Keratinocyte (primary cell): Measurements from ENCODE around the gene AGRN. TPM values are rescaled to one million over a fixed set of nuclear protein-coding genes. Genes with fewer than 3 reads are reported as not detected.

Experiments
- DNase-seq: peaks from one replicate; pipeline ENCODE4 v3.0.0-alpha.2; 2011; ENCODE audit warnings: low read depth, missing footprints, low spot score
- FAIRE-seq: peaks from 2 replicates; lab custom pipeline; 2011; peaks lifted over from hg19 to GRCh38; lab: Jason Lieb, UNC
- H2AFZ ChIP-seq: 2 replicates; pipeline ENCODE4 v1.6.0; 2012; ENCODE audit warnings: low read length, control low read depth, inconsistent platforms; ENCODE audit not compliant: control insufficient read depth
- H3K27ac ChIP-seq: 2 replicates; pipeline ENCODE4 v1.5.1; 2011; ENCODE audit warnings: low read length; ENCODE audit not compliant: control insufficient read depth, insufficient read depth
- H3K27me3 ChIP-seq: 3 replicates; pipeline ENCODE4 v1.6.0; 2011; ENCODE audit warnings: low read length; ENCODE audit not compliant: control insufficient read depth, insufficient read depth; ENCODE audit errors: extremely low read depth
- H3K36me3 ChIP-seq, 2 experiments: 2 replicates in 1 of 2; 3 replicates in 1 of 2; pipeline ENCODE4 v1.5.1; 2011; ENCODE audit warnings: low read length in 2 of 2, mild to moderate bottlenecking in 1 of 2; ENCODE audit not compliant: control insufficient read depth in 2 of 2, insufficient read depth in 2 of 2; ENCODE audit errors: extremely low read depth in 1 of 2
- H3K4me1 ChIP-seq: 3 replicates; pipeline ENCODE4 v1.5.1; 2011; ENCODE audit warnings: low read length; ENCODE audit not compliant: control insufficient read depth, insufficient read depth; ENCODE audit errors: extremely low read depth
- H3K4me2 ChIP-seq: 3 replicates; pipeline ENCODE4 v1.6.0; 2011; ENCODE audit warnings: low read depth, low read length; ENCODE audit not compliant: control insufficient read depth, insufficient read depth; ENCODE audit errors: extremely low read depth
- H3K4me3 ChIP-seq, 3 experiments: fragments of 200-600 bp in 1 of 3; sonication (generic) in 1 of 3; 2 replicates in 2 of 3; 3 replicates in 1 of 3; pipeline ENCODE4 v1.5.1; 2011 to 2016; ENCODE audit warnings: low read length in 3 of 3, mild to moderate bottlenecking in 3 of 3, control low read depth in 2 of 3, inconsistent platforms in 1 of 3, low read depth in 1 of 3, mixed read lengths in 1 of 3, mixed run types in 1 of 3, moderate library complexity in 1 of 3; ENCODE audit not compliant: control insufficient read depth in 2 of 3, insufficient read depth in 2 of 3; ENCODE audit errors: extremely low read depth in 1 of 3
- H3K79me2 ChIP-seq: 2 replicates; pipeline ENCODE4 v1.6.0; 2012; ENCODE audit warnings: low read length; ENCODE audit not compliant: control insufficient read depth, insufficient read depth
- H3K9ac ChIP-seq: 3 replicates; pipeline ENCODE4 v1.6.0; 2011; ENCODE audit warnings: low read length; ENCODE audit not compliant: control insufficient read depth, insufficient read depth; ENCODE audit errors: extremely low read depth
- H3K9me1 ChIP-seq: 3 replicates; pipeline ENCODE4 v1.6.0; 2011; ENCODE audit warnings: low read length; ENCODE audit not compliant: control insufficient read depth, insufficient read depth; ENCODE audit errors: extremely low read depth
- H3K9me3 ChIP-seq: 2 replicates; pipeline ENCODE4 v1.5.1; 2012; ENCODE audit warnings: low read depth, low read length; ENCODE audit not compliant: control insufficient read depth
- H4K20me1 ChIP-seq: 3 replicates; pipeline ENCODE4 v1.6.0; 2011; ENCODE audit warnings: low read length; ENCODE audit not compliant: control insufficient read depth, insufficient read depth; ENCODE audit errors: extremely low read depth
- CTCF ChIP-seq, 3 experiments: IDR thresholded peaks in 1 of 3; conservative IDR thresholded peaks in 1 of 3; optimal IDR thresholded peaks in 1 of 3; 2 replicates in 2 of 3; 3 replicates in 1 of 3; pipeline versions ENCODE3 to v1.5.1; 2011; ENCODE audit warnings: low read length in 3 of 3, mild to moderate bottlenecking in 3 of 3, moderate library complexity in 2 of 3, control low read depth in 1 of 3, inconsistent platforms in 1 of 3; ENCODE audit not compliant: insufficient read depth in 2 of 3; ENCODE audit errors: extremely low read depth in 1 of 3
- EZH2 ChIP-seq: IDR thresholded peaks from one replicate; pipeline ENCODE4 v1.6.1; 2012; ENCODE audit warnings: inconsistent platforms, mild to moderate bottlenecking, low read length, moderate library complexity
- dilution Hi-C: fragments of 300-500 bp; cut with MboI; formaldehyde crosslinking; loops from one replicate; pipeline ENCODE4 v1.7.0; 2020; ENCODE audit warnings: low sequenced_read_pairs; ENCODE audit not compliant: extremely low pct_ligation_motif_present
- polyA plus RNA-seq, 5 experiments: library from polyadenylated mRNA; depleted of rRNA in 3 of 5; stranded (reverse) in 3 of 5; stranded (forward) in 1 of 5; unstranded in 1 of 5; fragments of >200 nt; gene quantifications; 1 replicate in 1 of 5; 2 replicates in 3 of 5; 3 replicates in 1 of 5; pipeline versions ENCODE4 v1.2.1 to v1.2.3, GENCODE V29; 2011 to 2012; ENCODE audit warnings: missing spikeins in 2 of 5, low read depth in 1 of 5, low replicate concordance in 1 of 5

AGRN gene
- polyA plus RNA-seq, 1 donor (not counting 4 experiments of a cell fraction or from before 2014, with no cell fraction given), result 72.4 TPM

- Histone ChIP-seq H3K79me2 (no peaks in the 10 kb centered on the region), H3K4me3 (no peak overlapping the region), H3K4me1 (peaks cover 11% of the 10 kb centered on the region), H3K27me3 (peaks cover 29% of the 10 kb centered on the region), H3K27ac (no peak overlapping the region), H3K36me3 (peaks cover 15 to 17% of the 10 kb centered on the region in 2 experiments), H3K9me1 (no peaks in the 10 kb centered on the region), H3K4me2 (peak overlapping the region; percentile 82), H2AFZ (no peak overlapping the region), H3K9ac (no peak overlapping the region), H3K9me3 (no peaks in the 10 kb centered on the region), H4K20me1 (peaks cover 22% of the 10 kb centered on the region)
- TF ChIP-seq CTCF (optimal IDR thresholded peaks at IDR 0.05 in 1 of 3, IDR thresholded peaks at IDR 0.05 in 1 of 3, conservative IDR thresholded peaks at IDR 0.05 in 1 of 3; ENCODE audit: extremely low read depth in 1 of 3, insufficient read depth in 2 of 3, low read length in 3 of 3), result no peak
- TF ChIP-seq EZH2, result no peak
- dilution Hi-C loops, result no loop called here
- DNase-seq, result no peak
- FAIRE-seq, result no peak
These were observed 38.4 kb downstream of the AGRN start for GRCh38 chr1:1058088-1058905.

- peaks cover 18% of the 10 kb centered on the region for H3K4me1 ChIP-seq
- dilution Hi-C loops, result no loop called here
- no peaks in the 10 kb centered on the region for H3K9me3 ChIP-seq
- FAIRE-seq, result no peak
- no peak overlapping the region for H3K27ac ChIP-seq
- peak overlapping the region; percentile 82 for H3K4me2 ChIP-seq
- no peak for DNase-seq
- H3K9me1 ChIP-seq, result no peaks in the 10 kb centered on the region
- H4K20me1 ChIP-seq, result peaks cover 20% of the 10 kb centered on the region
- no peak overlapping the region for H3K9ac ChIP-seq
- H3K36me3 ChIP-seq, result peaks cover 8 to 11% of the 10 kb centered on the region in 2 experiments
- peak overlapping the region; percentile 38 to 61 (median 57) for H3K4me3 ChIP-seq
- H3K27me3 ChIP-seq, result peaks cover 31% of the 10 kb centered on the region
- TF ChIP-seq CTCF (optimal IDR thresholded peaks at IDR 0.05 in 1 of 3, IDR thresholded peaks at IDR 0.05 in 1 of 3, conservative IDR thresholded peaks at IDR 0.05 in 1 of 3; ENCODE audit: extremely low read depth in 1 of 3, insufficient read depth in 2 of 3, low read length in 3 of 3), result peak in 1 of 3 experiments; percentile 33
- TF ChIP-seq EZH2, result no peak
- no peaks in the 10 kb centered on the region for H3K79me2 ChIP-seq
- H2AFZ ChIP-seq, result peak overlapping the region; percentile 46
These were observed 39.1 kb downstream of the AGRN start for GRCh38 chr1:1058921-1059493.
